Measurements from ENCODE around the gene LMF2.
A peak's percentile ranks its signal among the peaks of the same experiment; 100 is the strongest.

The LMF2 gene

DNA sequence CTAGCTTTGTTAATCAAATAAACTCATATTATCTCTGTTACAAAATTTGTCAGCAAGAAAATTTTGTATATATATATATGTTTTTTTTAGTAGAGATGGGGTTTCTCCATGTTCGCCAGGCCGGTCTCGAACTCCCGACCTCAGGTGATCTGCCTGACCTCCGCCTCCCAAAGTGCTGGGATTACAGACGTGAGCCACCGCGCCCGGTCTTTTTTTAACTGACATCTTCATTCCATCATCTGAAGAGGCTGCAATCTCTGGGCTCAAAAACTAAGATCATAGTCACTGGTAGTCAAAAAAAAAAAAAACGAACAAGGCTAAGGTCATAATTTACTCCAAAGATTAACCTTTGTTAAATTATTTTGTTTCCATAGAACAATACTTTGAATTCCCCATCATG, 32.9 kb upstream of the LMF2 start:
- H2BK120ac ChIP-seq (ENCODE audit: low read depth, low read length), result no peak overlapping the region
- 91% methylated on average over 10 of the region's 10 CpGs for WGBS
- H3K27me3 ChIP-seq (ENCODE audit: control insufficient read depth in 1 of 2, insufficient read depth in 1 of 2, low read length in 2 of 2), result peaks cover 0 to 11% of the 10 kb centered on the region in 2 experiments
- H4K8ac ChIP-seq (ENCODE audit: low read length), result no peak overlapping the region
- no peak overlapping the region for H3K27ac ChIP-seq (ENCODE audit: low read length, poor library complexity, severe bottlenecking)
- no peak for DNase-seq
- H4K91ac ChIP-seq (ENCODE audit: low read length), result no peak overlapping the region
- no peak overlapping the region for H2AK5ac ChIP-seq (ENCODE audit: low read length, severe bottlenecking)
- no peak overlapping the region for H3K4me3 ChIP-seq (ENCODE audit: insufficient read depth in 1 of 2, low read depth in 1 of 2, low read length in 2 of 2)
- H3K4ac ChIP-seq (ENCODE audit: low read depth in 1 of 2, low read length in 2 of 2), result no peak overlapping the region
- H3K79me1 ChIP-seq (replicated peaks; ENCODE audit: low read length, poor library complexity, severe bottlenecking), result no peaks in the 10 kb centered on the region
- no peak overlapping the region for H3K23ac ChIP-seq (ENCODE audit: low read length in 2 of 2)
- no peak overlapping the region for H2BK15ac ChIP-seq (ENCODE audit: low read depth, poor library complexity, severe bottlenecking)
- H3K9ac ChIP-seq (ENCODE audit: low read length), result peak overlapping the region; percentile 95
- H3K9me3 ChIP-seq (ENCODE audit: control insufficient read depth, low read length), result no peaks in the 10 kb centered on the region
- H3K14ac ChIP-seq (ENCODE audit: low read length in 2 of 2), result no peak overlapping the region
- no peak overlapping the region for H3K4me2 ChIP-seq (ENCODE audit: low read length, poor library complexity, severe bottlenecking)
- no peak overlapping the region for H2AFZ ChIP-seq (ENCODE audit: low read depth, low read length)
- no peak overlapping the region for H3K18ac ChIP-seq (ENCODE audit: low read depth in 1 of 2, low read length in 2 of 2)
- no peak overlapping the region for H2BK12ac ChIP-seq (ENCODE audit: low read length in 2 of 2)
- no peaks in the 10 kb centered on the region for H3K36me3 ChIP-seq (ENCODE audit: control insufficient read depth in 1 of 2, insufficient read depth in 2 of 2, low read depth in 1 of 2, low read length in 2 of 2)
- H3K4me1 ChIP-seq (ENCODE audit: control insufficient read depth, insufficient read depth, low read depth, low read length), result peaks cover 12% of the 10 kb centered on the region
- H2BK5ac ChIP-seq (ENCODE audit: low read depth, low read length, poor library complexity, severe bottlenecking), result no peak overlapping the region

DNA sequence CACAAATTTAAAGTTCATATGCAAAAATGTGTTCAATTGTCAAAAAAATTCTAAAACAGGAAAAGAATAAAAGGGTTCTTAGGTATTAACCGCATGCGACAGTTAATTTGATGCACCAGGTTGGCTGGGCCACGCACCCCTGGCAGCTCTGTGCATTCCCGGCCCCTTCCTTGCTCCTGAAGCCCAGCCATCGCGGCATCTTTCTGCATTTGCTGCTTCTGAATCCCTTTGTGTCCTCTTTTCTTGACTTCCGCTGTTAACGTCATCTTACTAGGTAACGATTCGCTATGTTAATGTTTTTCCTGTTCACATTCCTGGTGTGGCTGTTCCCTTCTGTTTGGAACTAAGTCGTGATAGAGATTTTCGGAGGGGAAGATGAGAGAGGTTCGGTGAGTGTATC, 30.3 kb upstream of the LMF2 start:
- peaks cover 0 to 5% of the 10 kb centered on the region in 2 experiments for H3K27me3 ChIP-seq (ENCODE audit: control insufficient read depth in 1 of 2, insufficient read depth in 1 of 2, low read length in 2 of 2)
- no peak overlapping the region for H3K4me3 ChIP-seq (ENCODE audit: insufficient read depth in 1 of 2, low read depth in 1 of 2, low read length in 2 of 2)
- no peak overlapping the region for H3K4me2 ChIP-seq (ENCODE audit: low read length, poor library complexity, severe bottlenecking)
- H2AFZ ChIP-seq (ENCODE audit: low read depth, low read length), result no peak overlapping the region
- H2BK12ac ChIP-seq (ENCODE audit: low read length in 2 of 2), result peak overlapping the region; percentile 77
- peaks cover 5% of the 10 kb centered on the region for H3K4me1 ChIP-seq (ENCODE audit: control insufficient read depth, insufficient read depth, low read depth, low read length)
- H3K79me1 ChIP-seq (replicated peaks; ENCODE audit: low read length, poor library complexity, severe bottlenecking), result no peaks in the 10 kb centered on the region
- H3K18ac ChIP-seq (ENCODE audit: low read depth in 1 of 2, low read length in 2 of 2), result peak overlapping the region in 1 of 2 experiments; percentile 57
- H3K4ac ChIP-seq (ENCODE audit: low read depth in 1 of 2, low read length in 2 of 2), result no peak overlapping the region
- no peak overlapping the region for H2AK5ac ChIP-seq (ENCODE audit: low read length, severe bottlenecking)
- H2BK120ac ChIP-seq (ENCODE audit: low read depth, low read length), result peak overlapping the region; percentile 57
- no peak overlapping the region for H3K14ac ChIP-seq (ENCODE audit: low read length in 2 of 2)
- no peaks in the 10 kb centered on the region for H3K36me3 ChIP-seq (ENCODE audit: control insufficient read depth in 1 of 2, insufficient read depth in 2 of 2, low read depth in 1 of 2, low read length in 2 of 2)
- no peak overlapping the region for H3K27ac ChIP-seq (ENCODE audit: low read length, poor library complexity, severe bottlenecking)
- H4K91ac ChIP-seq (ENCODE audit: low read length), result peak overlapping the region; percentile 52
- DNase-seq, result no peak
- 94% methylated on average over 13 of the region's 13 CpGs for WGBS
- H3K9me3 ChIP-seq (ENCODE audit: control insufficient read depth, low read length), result no peaks in the 10 kb centered on the region
- H2BK15ac ChIP-seq (ENCODE audit: low read depth, poor library complexity, severe bottlenecking), result no peak overlapping the region
- H3K9ac ChIP-seq (ENCODE audit: low read length), result peak overlapping the region; percentile 95
- H2BK5ac ChIP-seq (ENCODE audit: low read depth, low read length, poor library complexity, severe bottlenecking), result no peak overlapping the region
- no peak overlapping the region for H4K8ac ChIP-seq (ENCODE audit: low read length)
- H3K23ac ChIP-seq (ENCODE audit: low read length in 2 of 2), result no peak overlapping the region

DNA sequence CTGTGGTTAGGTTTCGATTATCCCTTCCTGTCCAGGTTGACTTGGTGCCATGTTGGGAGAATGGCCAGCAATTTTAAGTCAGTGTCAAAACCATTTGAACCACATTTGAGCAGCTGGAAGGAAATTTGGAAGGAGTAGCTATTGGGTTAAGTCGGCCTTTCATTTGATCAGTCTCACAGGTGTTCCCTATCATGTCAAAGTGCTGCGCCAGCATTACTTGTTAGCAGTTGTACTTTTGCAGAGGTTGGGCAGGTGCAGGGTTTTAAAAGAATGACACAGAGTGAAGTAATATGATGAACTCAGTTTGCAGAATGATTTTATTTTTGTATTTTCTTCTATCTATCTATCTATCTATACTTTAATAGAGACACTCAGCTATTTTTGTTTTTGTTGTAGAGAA, 28.7 kb upstream of the LMF2 start:
- Histone ChIP-seq H2BK120ac (ENCODE audit: low read depth, low read length) (no peak overlapping the region), H3K9ac (ENCODE audit: low read length) (no peak overlapping the region), H2BK15ac (ENCODE audit: low read depth, poor library complexity, severe bottlenecking) (no peak overlapping the region), H3K27me3 (ENCODE audit: control insufficient read depth in 1 of 2, insufficient read depth in 1 of 2, low read length in 2 of 2) (peaks cover 0 to 12% of the 10 kb centered on the region in 2 experiments), H3K9me3 (ENCODE audit: control insufficient read depth, low read length) (no peaks in the 10 kb centered on the region), H3K79me1 (replicated peaks; ENCODE audit: low read length, poor library complexity, severe bottlenecking) (no peaks in the 10 kb centered on the region), H3K18ac (ENCODE audit: low read depth in 1 of 2, low read length in 2 of 2) (no peak overlapping the region), H2BK5ac (ENCODE audit: low read depth, low read length, poor library complexity, severe bottlenecking) (no peak overlapping the region), H2AFZ (ENCODE audit: low read depth, low read length) (no peak overlapping the region), H3K4me2 (ENCODE audit: low read length, poor library complexity, severe bottlenecking) (no peak overlapping the region), H2BK12ac (ENCODE audit: low read length in 2 of 2) (no peak overlapping the region), H3K36me3 (ENCODE audit: control insufficient read depth in 1 of 2, insufficient read depth in 2 of 2, low read depth in 1 of 2, low read length in 2 of 2) (no peaks in the 10 kb centered on the region), H3K4me3 (ENCODE audit: insufficient read depth in 1 of 2, low read depth in 1 of 2, low read length in 2 of 2) (no peak overlapping the region), H3K4me1 (ENCODE audit: control insufficient read depth, insufficient read depth, low read depth, low read length) (peaks cover 15% of the 10 kb centered on the region), H2AK5ac (ENCODE audit: low read length, severe bottlenecking) (no peak overlapping the region), H4K91ac (ENCODE audit: low read length) (no peak overlapping the region), H3K27ac (ENCODE audit: low read length, poor library complexity, severe bottlenecking) (no peak overlapping the region), H3K4ac (ENCODE audit: low read depth in 1 of 2, low read length in 2 of 2) (no peak overlapping the region), H4K8ac (ENCODE audit: low read length) (no peak overlapping the region), H3K23ac (ENCODE audit: low read length in 2 of 2) (no peak overlapping the region), H3K14ac (ENCODE audit: low read length in 2 of 2) (no peak overlapping the region)
- 96% methylated on average over 3 of the region's 3 CpGs for WGBS
- DNase-seq, result no peak

DNA sequence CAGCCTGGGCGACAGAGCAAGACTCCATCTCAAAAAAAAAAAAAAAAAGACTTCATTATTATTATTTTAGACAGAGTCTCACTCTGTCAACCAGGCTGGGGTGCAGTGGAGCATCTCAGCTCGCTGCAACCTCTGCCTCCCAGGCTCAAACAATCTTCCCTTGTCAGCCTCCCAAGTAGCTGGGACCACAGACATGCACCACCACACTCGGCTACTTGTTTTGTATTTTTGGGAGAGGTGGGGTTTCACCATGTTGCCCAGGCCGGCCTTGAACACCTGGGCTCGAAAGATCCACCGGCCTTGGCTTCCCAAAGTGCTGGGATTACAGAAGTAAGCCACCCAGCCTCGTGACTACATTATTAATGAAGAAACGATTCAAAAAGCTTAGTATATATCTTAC, 27.6 kb upstream of the LMF2 start:
- no peak overlapping the region for H2BK120ac ChIP-seq (ENCODE audit: low read depth, low read length)
- no peak for DNase-seq
- WGBS, result 97% methylated on average over 5 of the region's 8 CpGs

More for the DNA sequence above, 27.6 kb upstream of the LMF2 start:
- H2BK5ac ChIP-seq (ENCODE audit: low read depth, low read length, poor library complexity, severe bottlenecking), result no peak overlapping the region
- H2BK12ac ChIP-seq (ENCODE audit: low read length in 2 of 2), result peak overlapping the region in 1 of 2 experiments; percentile 63
- peaks cover 2% of the 10 kb centered on the region for H3K79me1 ChIP-seq (replicated peaks; ENCODE audit: low read length, poor library complexity, severe bottlenecking)
- no peak overlapping the region for H3K9ac ChIP-seq (ENCODE audit: low read length)
- H3K9me3 ChIP-seq (ENCODE audit: control insufficient read depth, low read length), result no peaks in the 10 kb centered on the region
- no peak overlapping the region for H4K91ac ChIP-seq (ENCODE audit: low read length)
- no peak overlapping the region for H2AK5ac ChIP-seq (ENCODE audit: low read length, severe bottlenecking)
- H3K23ac ChIP-seq (ENCODE audit: low read length in 2 of 2), result no peak overlapping the region
- no peak overlapping the region for H2AFZ ChIP-seq (ENCODE audit: low read depth, low read length)
- no peak overlapping the region for H3K27ac ChIP-seq (ENCODE audit: low read length, poor library complexity, severe bottlenecking)
- no peak overlapping the region for H2BK15ac ChIP-seq (ENCODE audit: low read depth, poor library complexity, severe bottlenecking)
- H3K27me3 ChIP-seq (ENCODE audit: control insufficient read depth in 1 of 2, insufficient read depth in 1 of 2, low read length in 2 of 2), result peaks cover 0 to 22% of the 10 kb centered on the region in 2 experiments
- H3K18ac ChIP-seq (ENCODE audit: low read depth in 1 of 2, low read length in 2 of 2), result no peak overlapping the region
- peaks cover 27% of the 10 kb centered on the region for H3K4me1 ChIP-seq (ENCODE audit: control insufficient read depth, insufficient read depth, low read depth, low read length)
- no peak overlapping the region for H3K4me3 ChIP-seq (ENCODE audit: insufficient read depth in 1 of 2, low read depth in 1 of 2, low read length in 2 of 2)
- no peak overlapping the region for H3K4me2 ChIP-seq (ENCODE audit: low read length, poor library complexity, severe bottlenecking)
- no peak overlapping the region for H3K4ac ChIP-seq (ENCODE audit: low read depth in 1 of 2, low read length in 2 of 2)
- H3K14ac ChIP-seq (ENCODE audit: low read length in 2 of 2), result no peak overlapping the region
- peaks cover 0 to 3% of the 10 kb centered on the region in 2 experiments for H3K36me3 ChIP-seq (ENCODE audit: control insufficient read depth in 1 of 2, insufficient read depth in 2 of 2, low read depth in 1 of 2, low read length in 2 of 2)
- no peak overlapping the region for H4K8ac ChIP-seq (ENCODE audit: low read length)

Measured in mesenchymal stem cell (in vitro differentiated cells and primary cell).